ENCODE data around the gene GNA14. TPM values are rescaled to one million over a fixed set of nuclear protein-coding genes. Genes with fewer than 3 reads are reported as not detected.

GNA14 gene
- total RNA-seq, 1 experiment from 2014 or later, result 0.25 TPM

GRCh38 chr9:77604316-77604715 lies 43.8 kb downstream of the GNA14 start:
- ChIA-PET RAD21 (ENCODE audit: low non-redundant PET in 1 of 2, low total read pairs in 2 of 2, uncharacterized antibody in 2 of 2, unreplicated experiment in 2 of 2) (no interaction called here), CTCF (no interaction called here), POLR2A (no interaction called here)
- Histone ChIP-seq H3K27ac (ENCODE audit: low read depth, low read length) (no peak overlapping the region), H4K20me1 (ENCODE audit: insufficient read depth) (no peaks in the 10 kb centered on the region), H3K4me3 (replicated peaks in 1 of 2; ENCODE audit: low read depth in 1 of 2, low read length in 2 of 2) (no peak overlapping the region), H3K4me2 (ENCODE audit: low read length) (no peak overlapping the region), H3K9me2 (ENCODE audit: insufficient read depth) (no peaks in the 10 kb centered on the region), H3K79me2 (ENCODE audit: insufficient read depth, low read length) (no peaks in the 10 kb centered on the region), H3K9me3 (ENCODE audit: control insufficient read depth in 1 of 2, insufficient read depth in 1 of 2, low read depth in 1 of 2, low read length in 2 of 2) (no peaks in the 10 kb centered on the region), H2AFZ (ENCODE audit: low read depth, low read length, poor library complexity, severe bottlenecking) (no peak overlapping the region), H3K9ac (ENCODE audit: low read length) (no peak overlapping the region), H3K27me3 (ENCODE audit: insufficient read depth, low read length) (peaks cover 32% of the 10 kb centered on the region), H3K36me3 (ENCODE audit: control insufficient read depth in 1 of 2, insufficient read depth in 2 of 2, low read length in 2 of 2) (no peaks in the 10 kb centered on the region), H3K4me1 (ENCODE audit: control insufficient read depth in 1 of 2, insufficient read depth in 2 of 2, low read length in 2 of 2) (no peaks in the 10 kb centered on the region)
- TF ChIP-seq YY1 (IDR thresholded peaks at IDR 0.05; ENCODE audit: extremely low read depth, insufficient replicate concordance, low read depth, low read length) (no peak), JUND (IDR thresholded peaks at IDR 0.05) (no peak), ZNF274 (IDR thresholded peaks at IDR 0.05; ENCODE audit: low read depth, low read length) (no peak), FOSL1 (IDR thresholded peaks at IDR 0.05; ENCODE audit: low read depth) (no peak), POLR2A (IDR thresholded peaks at IDR 0.05; ENCODE audit: borderline replicate concordance, extremely low read depth, insufficient read depth, insufficient read length) (no peak), POLR2AphosphoS5 (IDR thresholded peaks at IDR 0.05; ENCODE audit: low read depth, low read length) (no peak), EZH2phosphoT487 (IDR thresholded peaks at IDR 0.05; ENCODE audit: borderline replicate concordance) (no peak), RAD21 (IDR thresholded peaks at IDR 0.05; ENCODE audit: low read depth) (no peak), CEBPB (IDR thresholded peaks at IDR 0.05; ENCODE audit: low read depth) (no peak), EGR1 (IDR thresholded peaks at IDR 0.05; ENCODE audit: low read depth) (no peak)
- intact Hi-C loops (cut with micrococcal nuclease), result no loop called here
- ATAC-seq (no peak), DNase-seq (ENCODE audit: low read depth, low spot score) (no peak)
- BruUV-seq (replicated peaks), result no TSS peak

GRCh38 chr9:77602852-77603251 lies 45.3 kb downstream of the GNA14 start:
- no TSS peak for BruUV-seq (replicated peaks)
- H4K20me1 ChIP-seq (ENCODE audit: insufficient read depth), result no peaks in the 10 kb centered on the region
- no peak overlapping the region for H3K9ac ChIP-seq (ENCODE audit: low read length)
- DNase-seq (ENCODE audit: low read depth, low spot score), result no peak
- ChIA-PET CTCF (no interaction called here), POLR2A (no interaction called here), RAD21 (ENCODE audit: low non-redundant PET in 1 of 2, low total read pairs in 2 of 2, uncharacterized antibody in 2 of 2, unreplicated experiment in 2 of 2) (no interaction called here)
- H3K9me2 ChIP-seq (ENCODE audit: insufficient read depth), result no peaks in the 10 kb centered on the region
- H3K36me3 ChIP-seq (ENCODE audit: control insufficient read depth in 1 of 2, insufficient read depth in 2 of 2, low read length in 2 of 2), result no peaks in the 10 kb centered on the region
- H3K27me3 ChIP-seq (ENCODE audit: insufficient read depth, low read length), result peaks cover 24% of the 10 kb centered on the region
- no peaks in the 10 kb centered on the region for H3K9me3 ChIP-seq (ENCODE audit: control insufficient read depth in 1 of 2, insufficient read depth in 1 of 2, low read depth in 1 of 2, low read length in 2 of 2)
- H2AFZ ChIP-seq (ENCODE audit: low read depth, low read length, poor library complexity, severe bottlenecking), result no peak overlapping the region
- H3K79me2 ChIP-seq (ENCODE audit: insufficient read depth, low read length), result no peaks in the 10 kb centered on the region
- H3K4me2 ChIP-seq (ENCODE audit: low read length), result no peak overlapping the region
- no peaks in the 10 kb centered on the region for H3K4me1 ChIP-seq (ENCODE audit: control insufficient read depth in 1 of 2, insufficient read depth in 2 of 2, low read length in 2 of 2)
- H3K4me3 ChIP-seq (replicated peaks in 1 of 2; ENCODE audit: low read depth in 1 of 2, low read length in 2 of 2), result no peak overlapping the region
- intact Hi-C loops (cut with micrococcal nuclease), result no loop called here
- no peak overlapping the region for H3K27ac ChIP-seq (ENCODE audit: low read depth, low read length)
- no peak for ATAC-seq
- TF ChIP-seq EZH2phosphoT487 (IDR thresholded peaks at IDR 0.05; ENCODE audit: borderline replicate concordance) (no peak), CTCF (IDR thresholded peaks at IDR 0.05 in 2 of 3, conservative IDR thresholded peaks at IDR 0.05 in 1 of 3; ENCODE audit: borderline replicate concordance in 1 of 3, insufficient read depth in 1 of 3, low read depth in 2 of 3, low read length in 2 of 3) (no peak), EZH2 (IDR thresholded peaks at IDR 0.05) (no peak), REST (IDR thresholded peaks at IDR 0.05; ENCODE audit: low read depth) (no peak), SP1 (IDR thresholded peaks at IDR 0.05; ENCODE audit: low read depth) (no peak), YY1 (IDR thresholded peaks at IDR 0.05; ENCODE audit: extremely low read depth, insufficient replicate concordance, low read depth, low read length) (no peak), ZFX (IDR thresholded peaks at IDR 0.05) (no peak), POLR2A (IDR thresholded peaks at IDR 0.05; ENCODE audit: borderline replicate concordance, extremely low read depth, insufficient read depth, insufficient read length) (no peak), TCF7L2 (IDR thresholded peaks at IDR 0.05; ENCODE audit: borderline replicate concordance, extremely low read depth, insufficient read depth, insufficient read length) (no peak), SRF (IDR thresholded peaks at IDR 0.05; ENCODE audit: low read depth) (no peak), JUND (IDR thresholded peaks at IDR 0.05) (no peak), CBX3 (IDR thresholded peaks at IDR 0.05; ENCODE audit: low read depth) (no peak), ZNF274 (IDR thresholded peaks at IDR 0.05; ENCODE audit: low read depth, low read length) (no peak)
